Right ventricle myocardium superior (tissue), 1 donor: Measurements from ENCODE around the gene TRIM23. TPM values are rescaled to one million over a fixed set of nuclear protein-coding genes. Genes with fewer than 3 reads are reported as not detected.
"Not testable (repeated sequence)": the region's sequence is repeated elsewhere in the genome, so short reads cannot be mapped to it uniquely, and the experiment has no call there.

ENCODE experiments used
- ATAC-seq: fragments of 200-7000 bp; cut with Tn5 transposase; one replicate; pipeline ENCODE4 v1.9.1; 2020; ENCODE audit warnings: mild to moderate bottlenecking; ENCODE audit not compliant: poor library complexity
- DNase-seq: peaks from one replicate; pipeline ENCODE4 v3.0.0-alpha.2; 2020
- intact Hi-C: fragments of 100-400 bp; cut with DNase I; formaldehyde crosslinking; loops from one replicate; pipeline ENCODE4 v1.11.2; 2022
- long read RNA-seq: library from polyadenylated mRNA; unstranded; transcript quantifications from one replicate; pipeline ENCODE4 v2.0.0, GENCODE V29; 2021
- total RNA-seq: library from RNA; stranded (reverse); fragmentation: NEBNext Ultra II Directional; extraction: Animal tissue kit (Norgen Biotek cat#: 25700); gene quantifications from one replicate; pipeline ENCODE4 v1.2.1, GENCODE V29; 2021
- donor health status: DM: no; HTN: yes; CAD: no; lungs with severe emphysema.

Gene TRIM23
- 17.9 TPM for total RNA-seq
- long read RNA-seq, full-length matches to known transcripts = 34 of 40 reads
- long read RNA-seq, partial matches to known transcripts = 6 of 40 reads
- long read RNA-seq, other reads (novel, unspliced or antisense) = 0 of 40 reads

GRCh38 chr5:65624025-65624570 is at the start of gene TRIM23:
TSS of gene TRIM23 (minus strand) at chr5:65624333. CDS start at chr5:65624274, 59 bp downstream.
- DNase-seq = peak; percentile 95
- peak; percentile 98 for ATAC-seq
- intact Hi-C loops = no loop called here

- intact Hi-C loops = no loop called here
- no peak for ATAC-seq
- DNase-seq = no peak
Observed at GRCh38 chr5:65672796-65673195, 48.7 kb upstream of the TRIM23 start.

GRCh38 chr5:65668696-65669095 is 44.6 kb upstream of the TRIM23 start:
- intact Hi-C loops = no loop called here
- DNase-seq = no peak

GRCh38 chr5:65663804-65664521 is 39.8 kb upstream of the TRIM23 start:
- intact Hi-C loops = no loop called here
- no peak for ATAC-seq
- no peak for DNase-seq

More at GRCh38 chr5:65668696-65669095, 44.6 kb upstream of the TRIM23 start:
- ATAC-seq = no peak

GRCh38 chr5:65654713-65655112 is 30.6 kb upstream of the TRIM23 start:
- no peak for DNase-seq
- no peak for ATAC-seq
- intact Hi-C loops = no loop called here

- intact Hi-C loops = no loop called here
- no peak for ATAC-seq
- no peak for DNase-seq
Observed at GRCh38 chr5:65651144-65651543, 27.0 kb upstream of the TRIM23 start.

- DNase-seq = no peak
- ATAC-seq = no peak
- intact Hi-C loops = no loop called here
Observed at GRCh38 chr5:65647941-65648340, 23.8 kb upstream of the TRIM23 start.

GRCh38 chr5:65646938-65647337 is 22.8 kb upstream of the TRIM23 start:
- ATAC-seq (no peak), DNase-seq (no peak)
- intact Hi-C loops = no loop called here

- DNase-seq (no peak), ATAC-seq (no peak)
- intact Hi-C loops = no loop called here
Observed at GRCh38 chr5:65640240-65640639, 16.1 kb upstream of the TRIM23 start.

GRCh38 chr5:65630981-65631380 is 6.8 kb upstream of the TRIM23 start:
- no peak for DNase-seq
- intact Hi-C loops = no loop called here

GRCh38 chr5:65625743-65626142 is 1.6 kb upstream of the TRIM23 start:
- no peak for DNase-seq
- intact Hi-C loops = no loop called here
- ATAC-seq = no peak

More at GRCh38 chr5:65630981-65631380, 6.8 kb upstream of the TRIM23 start:
- ATAC-seq = no peak

GRCh38 chr5:65624571-65625555 is 730 bp upstream of the TRIM23 start, which contains the start of the genes SHLD3 and TRAPPC13:
TSS of gene SHLD3 (plus strand) at chr5:65625027. CDS start at chr5:65629588, 4,561 bp downstream.
TSS of gene TRAPPC13 (plus strand) at chr5:65625027. CDS start at chr5:65625061, 34 bp downstream.
- intact Hi-C loops = no loop called here
- peak; percentile 80 for DNase-seq
- ATAC-seq = peak; percentile 94

GRCh38 chr5:65623482-65623881 is 651 bp downstream of the TRIM23 start:
- no peak for ATAC-seq
- intact Hi-C loops = no loop called here
- no peak for DNase-seq

- intact Hi-C loops, DNase-seq, ATAC-seq: not testable (repeated sequence)
Observed at GRCh38 chr5:65621961-65622360, 2.2 kb downstream of the TRIM23 start.

GRCh38 chr5:65620021-65620420 is 4.1 kb downstream of the TRIM23 start:
- intact Hi-C loops = no loop called here
- ATAC-seq = no peak
- no peak for DNase-seq

GRCh38 chr5:65612298-65612907 is 11.7 kb downstream of the TRIM23 start:
- intact Hi-C loops = no loop called here
- no peak for ATAC-seq

GRCh38 chr5:65611524-65611923 is 12.6 kb downstream of the TRIM23 start:
- DNase-seq (no peak), ATAC-seq (no peak)
- intact Hi-C loops = no loop called here

More at GRCh38 chr5:65612298-65612907, 11.7 kb downstream of the TRIM23 start:
- DNase-seq = no peak

- intact Hi-C loops, ATAC-seq, DNase-seq: not testable (repeated sequence)
Observed at GRCh38 chr5:65601761-65602160, 22.4 kb downstream of the TRIM23 start.
